GM23248 (cell line): ENCODE measurements around the gene SLFN5.

Source experiments
- EZH2 ChIP-seq: fragments of 200-600 bp; sonication (generic); IDR thresholded peaks from 2 replicates; pipeline ENCODE4 v1.6.1; 2018; ENCODE audit warnings: antibody characterized with exemption, mild to moderate bottlenecking; ENCODE audit not compliant: insufficient read depth, poor library complexity, severe bottlenecking
- EZH2phosphoT487 ChIP-seq: fragments of 200-600 bp; sonication (generic); IDR thresholded peaks from 2 replicates; pipeline ENCODE4 v1.6.1; 2018; ENCODE audit warnings: antibody characterized with exemption, moderate library complexity, mild to moderate bottlenecking, low read depth; ENCODE audit not compliant: insufficient read depth

GRCh38 chr17:35212668-35213067 is 30.2 kb upstream of the SLFN5 start:
- TF ChIP-seq EZH2 = no peak
- TF ChIP-seq EZH2phosphoT487 = no peak
